Mucosa of descending colon (tissue), 3 donors: ENCODE measurements around the gene KIF12. TPM values are rescaled to one million over a fixed set of nuclear protein-coding genes. Genes with fewer than 3 reads are reported as not detected.

Experiments
- ATAC-seq: fragments of 200-7000 bp; cut with Tn5 transposase; one replicate; pipeline ENCODE4 v1.9.1; 2020; ENCODE audit warnings: mild to moderate bottlenecking, moderate library complexity
- DNase-seq, 3 donors: peaks; one replicate each; pipeline ENCODE4 v3.0.0-alpha.2; 2020
- H3K36me3 ChIP-seq: fragments of 200-600 bp; one replicate; pipeline ENCODE4 v1.8.0; 2021; ENCODE audit warnings: low read depth, mild to moderate bottlenecking
- H3K4me1 ChIP-seq: fragments of 200-600 bp; one replicate; pipeline ENCODE4 v1.8.0; 2021; ENCODE audit warnings: low read depth, mild to moderate bottlenecking
- H3K4me3 ChIP-seq: fragments of 200-600 bp; one replicate; pipeline ENCODE4 v1.8.0; 2021; ENCODE audit warnings: mild to moderate bottlenecking
- H3K9me3 ChIP-seq: fragments of 200-600 bp; one replicate; pipeline ENCODE4 v1.8.0; 2021; ENCODE audit warnings: mild to moderate bottlenecking
- CTCF ChIP-seq: fragments of 200-600 bp; IDR thresholded peaks from one replicate; pipeline ENCODE4 v1.8.0; 2022; ENCODE audit warnings: antibody characterized with exemption, mild to moderate bottlenecking
- intact Hi-C, 2 donors: fragments of 100-400 bp; cut with DNase I in 1 of 2; cut with micrococcal nuclease in 1 of 2; formaldehyde crosslinking; loops; one replicate each; pipeline versions ENCODE4 v1.11.0 to v1.11.1; 2022; cut with DNase I, micrococcal nuclease
- total RNA-seq, 3 donors: library from RNA; stranded (reverse); fragmentation: NEBNext Ultra II Directional in 2 of 3; extraction: Animal tissue kit (Norgen Biotek cat#: 25700) in 2 of 3; gene quantifications; one replicate each; pipeline versions ENCODE4 v1.2.1 to v1.2.4, GENCODE V29; 2021 to 2023
- donor health status: DM: no; HTN: no; CAD: no; lungs with moderate emphysema.
- donor health status: DM: no; HTN: no; CAD: no.
- donor health status: DM: no; HTN: yes; CAD: no.

The KIF12 gene
- total RNA-seq, 3 donors from 2014 or later = 12.3 to 36.9 (median 13.6) TPM

- H3K9me3 ChIP-seq = no peaks in the 10 kb centered on the region
- intact Hi-C loops = no loop called here
- ATAC-seq (no peak), DNase-seq (no peak)
- H3K4me3 ChIP-seq = no peak overlapping the region
- TF ChIP-seq CTCF = no peak
- peaks cover 8% of the 10 kb centered on the region for H3K4me1 ChIP-seq
- H3K36me3 ChIP-seq = no peaks in the 10 kb centered on the region
Measured at GRCh38 chr9:114076237-114077161, 22.6 kb downstream of the KIF12 start.

GRCh38 chr9:114075602-114076001 is 23.5 kb downstream of the KIF12 start:
- no peak for TF ChIP-seq CTCF
- Histone ChIP-seq H3K4me3 (no peak overlapping the region), H3K36me3 (no peaks in the 10 kb centered on the region), H3K4me1 (peaks cover 3% of the 10 kb centered on the region), H3K9me3 (no peaks in the 10 kb centered on the region)
- DNase-seq = no peak
- intact Hi-C loops = no loop called here
- ATAC-seq = no peak

GRCh38 chr9:114072184-114073140 is 26.6 kb downstream of the KIF12 start:
- Histone ChIP-seq H3K36me3 (no peaks in the 10 kb centered on the region), H3K9me3 (no peaks in the 10 kb centered on the region), H3K4me1 (no peaks in the 10 kb centered on the region), H3K4me3 (no peak overlapping the region)
- peak; percentile 40 for ATAC-seq
- intact Hi-C loops = no loop called here
- DNase-seq = peak in 2 of 3 donors; percentile 51 to 60
- TF ChIP-seq CTCF = no peak

- no peaks in the 10 kb centered on the region for H3K4me1 ChIP-seq
- no peak overlapping the region for H3K4me3 ChIP-seq
- intact Hi-C loops = no loop called here
- TF ChIP-seq CTCF = no peak
- no peaks in the 10 kb centered on the region for H3K9me3 ChIP-seq
- ATAC-seq (no peak), DNase-seq (no peak)
- H3K36me3 ChIP-seq = no peaks in the 10 kb centered on the region
Measured at GRCh38 chr9:114071197-114071795, 27.8 kb downstream of the KIF12 start.
